Lung (tissue), 12 donors: Measurements from ENCODE around the gene NUDT9. TPM values are rescaled to one million over a fixed set of nuclear protein-coding genes. Genes with fewer than 3 reads are reported as not detected.
"Not testable (repeated sequence)": the region's sequence is repeated elsewhere in the genome, so short reads cannot be mapped to it uniquely, and the experiment has no call there.

ENCODE experiments used
- ATAC-seq: fragments of 200-7000 bp; cut with Tn5 transposase; one replicate; pipeline ENCODE4 v1.9.1; 2020; ENCODE audit warnings: moderate number of reproducible peaks; ENCODE audit not compliant: insufficient read depth, low FRiP score
- DNase-seq, 3 donors: peaks; one replicate each; pipeline ENCODE4 v3.0.0-alpha.2; 2013 to 2017
- H3K27ac ChIP-seq, 2 donors: one replicate each; pipeline ENCODE4 v1.5.1; 2013; ENCODE audit warnings: mild to moderate bottlenecking in 2 of 2, moderate library complexity in 2 of 2, control low read depth in 1 of 2, inconsistent platforms in 1 of 2, low read depth in 1 of 2, low read length in 1 of 2
- H3K27me3 ChIP-seq, 3 donors: one replicate each; pipeline ENCODE4 v1.5.1; 2013; ENCODE audit warnings: low read length in 2 of 3; ENCODE audit not compliant: control insufficient read depth in 3 of 3, insufficient read depth in 3 of 3
- H3K36me3 ChIP-seq, 4 donors: one replicate each; pipeline ENCODE4 v1.5.1; 2013; ENCODE audit warnings: low read length in 4 of 4, mild to moderate bottlenecking in 1 of 4, moderate library complexity in 1 of 4; ENCODE audit not compliant: control insufficient read depth in 4 of 4, insufficient read depth in 4 of 4
- H3K4me1 ChIP-seq, 5 donors: one replicate each; pipeline ENCODE4 v1.5.1; 2013; ENCODE audit warnings: low read length in 5 of 5, mild to moderate bottlenecking in 2 of 5, moderate library complexity in 1 of 5; ENCODE audit not compliant: control insufficient read depth in 5 of 5, insufficient read depth in 5 of 5
- H3K4me3 ChIP-seq: one replicate; pipeline ENCODE4 v1.5.1; 2013; ENCODE audit warnings: mild to moderate bottlenecking, control low read depth, moderate library complexity
- H3K9ac ChIP-seq, 2 donors: one replicate each; pipeline ENCODE4 v1.5.1; 2013; ENCODE audit warnings: low read length in 2 of 2, control low read depth in 1 of 2; ENCODE audit not compliant: insufficient read depth in 1 of 2
- H3K9me3 ChIP-seq, 4 donors: one replicate each; pipeline ENCODE4 v1.5.1; 2013; ENCODE audit warnings: low read length in 3 of 4, mild to moderate bottlenecking in 1 of 4, moderate library complexity in 1 of 4; ENCODE audit not compliant: control insufficient read depth in 4 of 4, insufficient read depth in 3 of 4
- WGBS, 2 donors: extraction: QIAGEN DNeasy Blood & Tissue Kit; methylation state at CpG; one replicate each; pipeline ENCODE4 v1.1.7; 2013; 5-methylcytosine and 5-hydroxymethylcytosine counted together
- polyA plus RNA-seq, 2 donors: library from polyadenylated mRNA; stranded (reverse); fragments of 200-250 nt; gene quantifications; one replicate each; pipeline ENCODE4 v1.2.1, GENCODE V29; 2013
- total RNA-seq, 2 donors: library from RNA; depleted of rRNA in 1 of 2; stranded (reverse); fragments of >200 nt in 1 of 2; gene quantifications; one replicate each; pipeline ENCODE4 v1.2.1, GENCODE V29; 2014 to 2021
- TF ChIP-seq, protein P1 (sequence below): IDR thresholded peaks from 2 replicates; pipeline ENCODE4 v1.5.1; 2012; ENCODE audit warnings: mild to moderate bottlenecking; ENCODE audit errors: control extremely low read depth, extremely low read depth
- donor health status: control.
- donor health status: control.
- donor health status: Bipolar disorder and iron deficiency.
- donor health status: healthy.
- donor health status: DM: yes; HTN: yes; CAD: no.

The NUDT9 gene
- total and polyA plus RNA-seq, 4 donors = 20.1 to 72.8 (median 32.6) TPM

DNA sequence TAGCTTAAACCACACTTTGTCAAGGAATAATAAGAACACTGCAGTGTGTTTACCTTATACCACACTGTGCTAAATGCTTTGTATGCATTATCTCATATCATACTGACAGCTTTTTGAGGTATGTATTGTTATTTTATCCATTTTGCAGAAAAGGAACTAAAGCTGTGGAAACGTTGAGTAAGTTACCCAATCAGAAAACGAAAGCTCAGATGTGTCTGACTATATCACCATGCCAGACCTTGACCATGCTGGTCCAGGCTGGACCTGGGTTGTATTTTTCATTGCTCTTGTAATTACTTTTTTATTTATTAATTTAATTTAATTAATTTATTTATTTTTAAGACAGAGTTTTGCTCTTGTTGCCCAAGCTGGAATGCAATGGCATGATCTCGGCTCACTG is 33.5 kb upstream of the NUDT9 start:
- Histone ChIP-seq H3K36me3 (peaks cover 0 to 11% (median under 1%) of the 10 kb centered on the region in 4 donors), H3K4me1 (peaks cover 0 to 11% (median 7%) of the 10 kb centered on the region in 5 donors), H3K27me3 (no peaks in the 10 kb centered on the region), H3K27ac (no peak overlapping the region), H3K9me3 (peaks cover 0 to 3% (median under 1%) of the 10 kb centered on the region in 4 donors), H3K9ac (no peak overlapping the region), H3K4me3 (no peak overlapping the region)
- 47 to 68% methylated on average over 3 of the region's 3 CpGs for WGBS, 2 donors
- TF ChIP-seq, protein P1, sequence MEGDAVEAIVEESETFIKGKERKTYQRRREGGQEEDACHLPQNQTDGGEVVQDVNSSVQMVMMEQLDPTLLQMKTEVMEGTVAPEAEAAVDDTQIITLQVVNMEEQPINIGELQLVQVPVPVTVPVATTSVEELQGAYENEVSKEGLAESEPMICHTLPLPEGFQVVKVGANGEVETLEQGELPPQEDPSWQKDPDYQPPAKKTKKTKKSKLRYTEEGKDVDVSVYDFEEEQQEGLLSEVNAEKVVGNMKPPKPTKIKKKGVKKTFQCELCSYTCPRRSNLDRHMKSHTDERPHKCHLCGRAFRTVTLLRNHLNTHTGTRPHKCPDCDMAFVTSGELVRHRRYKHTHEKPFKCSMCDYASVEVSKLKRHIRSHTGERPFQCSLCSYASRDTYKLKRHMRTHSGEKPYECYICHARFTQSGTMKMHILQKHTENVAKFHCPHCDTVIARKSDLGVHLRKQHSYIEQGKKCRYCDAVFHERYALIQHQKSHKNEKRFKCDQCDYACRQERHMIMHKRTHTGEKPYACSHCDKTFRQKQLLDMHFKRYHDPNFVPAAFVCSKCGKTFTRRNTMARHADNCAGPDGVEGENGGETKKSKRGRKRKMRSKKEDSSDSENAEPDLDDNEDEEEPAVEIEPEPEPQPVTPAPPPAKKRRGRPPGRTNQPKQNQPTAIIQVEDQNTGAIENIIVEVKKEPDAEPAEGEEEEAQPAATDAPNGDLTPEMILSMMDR = no peak
- ATAC-seq = no peak
- no peak for DNase-seq

DNA sequence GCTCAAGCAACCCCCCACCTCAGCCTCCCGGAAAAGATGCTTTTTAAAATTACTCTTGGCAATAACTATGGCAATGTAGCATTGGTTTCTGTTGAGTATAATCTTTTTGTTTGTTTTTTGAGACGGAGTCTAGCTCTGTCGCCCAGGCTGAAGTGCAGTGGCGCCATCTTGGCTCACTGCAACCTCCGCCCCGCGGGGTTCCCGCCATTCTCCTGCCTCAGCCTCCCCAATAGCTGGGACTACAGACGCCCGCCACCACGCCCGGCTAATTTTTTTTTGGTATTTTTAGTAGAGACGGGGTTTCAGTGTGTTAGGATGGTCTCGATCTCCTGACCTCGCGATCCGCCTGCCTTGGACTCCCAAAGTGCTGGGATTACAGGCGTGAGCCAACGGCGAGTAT is 32.3 kb upstream of the NUDT9 start:
- peaks cover 0 to 10% (median under 1%) of the 10 kb centered on the region in 4 donors for H3K36me3 ChIP-seq
- ATAC-seq, H3K27me3 ChIP-seq, H3K9me3 ChIP-seq, H3K27ac ChIP-seq, DNase-seq: not testable (repeated sequence)
- H3K4me3 ChIP-seq = peak overlapping the region; percentile 56
- 50 to 70% methylated on average over 20 of the region's 20 CpGs for WGBS, 2 donors
- H3K4me1 ChIP-seq = peaks cover 0 to 11% (median 7%) of the 10 kb centered on the region in 5 donors
- H3K9ac ChIP-seq = peak overlapping the region in 1 of 2 donors; percentile 90

DNA sequence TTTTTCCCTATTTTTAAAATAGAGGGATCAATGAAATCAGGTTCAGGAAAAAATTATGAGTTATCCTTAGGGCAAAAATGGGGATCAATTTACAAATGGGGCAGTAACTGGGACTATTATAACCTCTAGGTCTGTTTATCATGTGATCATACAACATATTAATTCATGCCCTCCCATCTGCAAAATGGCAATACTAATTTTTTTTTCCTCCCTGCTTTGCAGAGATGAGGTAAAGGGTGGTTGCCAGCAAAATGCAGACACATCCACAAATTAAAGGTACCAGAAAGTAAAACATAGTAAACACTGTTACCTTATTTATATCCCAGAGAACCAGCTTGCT is 31.9 kb upstream of the NUDT9 start:
- H3K9me3 ChIP-seq = peaks cover 0 to 3% (median under 1%) of the 10 kb centered on the region in 4 donors
- peak overlapping the region; percentile 39 for H3K4me3 ChIP-seq
- H3K27ac ChIP-seq = peak overlapping the region; percentile 77
- DNase-seq = no peak
- H3K9ac ChIP-seq = peak overlapping the region; percentile 84 to 90
- no peak for ATAC-seq
- peaks cover 0 to 11% (median 7%) of the 10 kb centered on the region in 5 donors for H3K4me1 ChIP-seq
- no peaks in the 10 kb centered on the region for H3K27me3 ChIP-seq
- H3K36me3 ChIP-seq = peaks cover 0 to 7% (median under 1%) of the 10 kb centered on the region in 4 donors
- TF ChIP-seq, protein P1 = no peak

DNA sequence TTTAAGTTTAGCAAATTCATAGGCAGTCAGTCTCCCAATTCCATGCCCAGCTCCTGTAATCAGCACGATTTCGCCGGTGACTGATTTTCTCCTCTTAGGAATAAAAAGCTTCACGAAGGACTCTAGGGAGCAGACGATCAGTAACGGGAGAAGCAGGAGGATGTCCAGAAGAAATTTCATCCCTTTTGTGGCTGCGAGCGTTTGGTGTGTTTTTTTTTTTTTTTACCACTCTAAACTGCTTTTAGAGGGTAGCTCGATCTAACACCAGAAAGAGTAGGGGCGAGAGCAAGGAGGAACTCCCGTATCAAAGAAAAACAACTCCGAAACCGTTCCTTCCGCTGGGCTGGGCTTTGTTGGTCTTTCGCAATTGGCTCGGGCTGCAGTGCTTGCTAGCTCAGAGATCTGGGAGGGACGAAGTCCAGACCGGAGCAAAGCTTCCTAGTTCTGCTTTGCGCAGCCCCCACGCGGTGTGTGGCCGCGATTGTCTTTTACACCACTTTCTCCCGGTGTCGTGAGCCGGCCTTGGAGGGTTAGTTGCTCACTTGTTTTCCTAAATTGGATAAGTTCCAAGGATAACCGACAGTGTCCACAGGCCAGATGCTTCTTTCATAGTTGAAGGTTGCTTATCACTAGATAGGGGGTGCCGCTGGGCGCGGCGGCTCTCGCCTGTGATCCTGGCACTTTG is 31.3 kb upstream of the NUDT9 start, which contains the start of gene HSD17B11:
HSD17B11 (minus strand) TSS at position 298 of the 685 bp plus-strand sequence; CDS start at position 180, 118 bp downstream.
- H3K36me3 ChIP-seq = peaks cover 0 to 7% (median under 1%) of the 10 kb centered on the region in 4 donors
- peak within 1 kb of the TSS; percentile 84 to 90 for H3K9ac ChIP-seq
- TF ChIP-seq, protein P1 = no peak
- peak within 1 kb of the TSS; percentile 77 for H3K27ac ChIP-seq
- H3K4me3 ChIP-seq = peak within 1 kb of the TSS; percentile 56
- peaks cover 0 to 11% (median 7%) of the 10 kb centered on the region in 5 donors for H3K4me1 ChIP-seq
- H3K27me3 ChIP-seq = no peaks in the 10 kb centered on the region
- WGBS, 2 donors = 0 to 1% methylated on average over 32 of the region's 32 CpGs
- DNase-seq (peak; percentile 94 to 98 (median 97)), ATAC-seq (peak; percentile 99)
- peaks cover 0 to 3% (median under 1%) of the 10 kb centered on the region in 4 donors for H3K9me3 ChIP-seq
